OCI-LY7 (cell line): ENCODE results near the gene IGF2BP1.

Source experiments
- EZH2phosphoT487 ChIP-seq: fragments of 200-600 bp; sonication (generic); IDR thresholded peaks from 2 replicates; pipeline ENCODE4 v1.6.1; 2018; ENCODE audit warnings: low read depth, borderline replicate concordance, mild to moderate bottlenecking, mixed run types, antibody characterized with exemption, low read length, moderate library complexity, mixed read lengths
- TF ChIP-seq, protein P1 (sequence below): fragments of 200-600 bp; sonication (generic); conservative IDR thresholded peaks from 2 replicates; pipeline ENCODE4 v1.5.1; 2014; ENCODE audit warnings: mild to moderate bottlenecking, antibody characterized with exemption, low read length, moderate library complexity, mixed read lengths

DNA sequence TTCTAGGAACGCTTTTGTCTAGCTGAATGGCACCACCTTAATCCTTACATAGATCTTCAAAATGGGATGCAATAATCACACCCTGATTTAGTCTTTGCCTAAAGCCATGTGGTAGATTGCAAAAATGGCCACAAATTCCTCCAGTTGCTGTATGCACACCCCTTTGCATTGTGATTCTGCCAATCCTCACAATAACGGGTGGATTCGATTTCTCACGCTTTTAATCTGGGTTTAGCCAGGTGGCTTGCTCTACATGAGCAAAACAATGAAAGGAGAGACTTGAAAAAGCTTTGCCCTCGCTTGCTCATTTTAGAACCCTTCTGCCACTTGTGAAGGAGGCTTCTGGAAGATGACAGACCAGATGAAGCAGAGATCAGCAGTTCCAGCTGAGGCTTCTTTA lies 85.0 kb downstream of the IGF2BP1 start:
- TF ChIP-seq, protein P1, sequence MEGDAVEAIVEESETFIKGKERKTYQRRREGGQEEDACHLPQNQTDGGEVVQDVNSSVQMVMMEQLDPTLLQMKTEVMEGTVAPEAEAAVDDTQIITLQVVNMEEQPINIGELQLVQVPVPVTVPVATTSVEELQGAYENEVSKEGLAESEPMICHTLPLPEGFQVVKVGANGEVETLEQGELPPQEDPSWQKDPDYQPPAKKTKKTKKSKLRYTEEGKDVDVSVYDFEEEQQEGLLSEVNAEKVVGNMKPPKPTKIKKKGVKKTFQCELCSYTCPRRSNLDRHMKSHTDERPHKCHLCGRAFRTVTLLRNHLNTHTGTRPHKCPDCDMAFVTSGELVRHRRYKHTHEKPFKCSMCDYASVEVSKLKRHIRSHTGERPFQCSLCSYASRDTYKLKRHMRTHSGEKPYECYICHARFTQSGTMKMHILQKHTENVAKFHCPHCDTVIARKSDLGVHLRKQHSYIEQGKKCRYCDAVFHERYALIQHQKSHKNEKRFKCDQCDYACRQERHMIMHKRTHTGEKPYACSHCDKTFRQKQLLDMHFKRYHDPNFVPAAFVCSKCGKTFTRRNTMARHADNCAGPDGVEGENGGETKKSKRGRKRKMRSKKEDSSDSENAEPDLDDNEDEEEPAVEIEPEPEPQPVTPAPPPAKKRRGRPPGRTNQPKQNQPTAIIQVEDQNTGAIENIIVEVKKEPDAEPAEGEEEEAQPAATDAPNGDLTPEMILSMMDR = no peak
- no peak for TF ChIP-seq EZH2phosphoT487
